Umbilical cord (tissue), 2 donors: Measurements from ENCODE around the gene KRT37. TPM values are rescaled to one million over a fixed set of nuclear protein-coding genes. Genes with fewer than 3 reads are reported as not detected.
"Not testable (repeated sequence)": the region's sequence is repeated elsewhere in the genome, so short reads cannot be mapped to it uniquely, and the experiment has no call there.

Source experiments
- DNase-seq: peaks from one replicate; pipeline ENCODE4 v3.0.0-alpha.2; 2015; ENCODE audit warnings: low spot score
- total RNA-seq: library from RNA; depleted of rRNA; stranded (reverse); fragments of >200 nt; gene quantifications from one replicate; pipeline ENCODE4 v1.2.3, GENCODE V29; 2014; ENCODE audit warnings: low replicate concordance; ENCODE audit not compliant: insufficient read depth

The KRT37 gene
- total RNA-seq, 1 donor from 2014 or later, result not detected

DNA sequence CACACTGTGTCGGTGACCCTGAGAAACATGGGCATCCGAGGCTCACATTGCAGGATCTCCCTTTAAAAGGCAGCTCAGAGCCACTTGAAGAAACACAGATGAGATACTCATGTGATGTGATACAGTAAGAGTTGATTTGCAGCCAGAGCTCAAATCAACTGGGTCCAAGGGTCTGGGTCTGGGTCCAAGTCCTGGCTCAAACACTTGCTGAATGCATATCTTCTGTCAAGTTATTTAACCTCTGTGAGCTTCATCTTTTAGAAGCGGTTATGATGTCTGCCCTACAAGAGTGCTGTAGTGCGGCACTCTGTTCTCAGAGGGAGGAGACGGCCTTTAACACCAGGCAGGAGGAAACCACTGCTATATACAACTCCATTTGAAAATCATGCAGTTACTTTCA, 10.0 kb upstream of the KRT37 start:
- DNase-seq, result peak; percentile 62

DNA sequence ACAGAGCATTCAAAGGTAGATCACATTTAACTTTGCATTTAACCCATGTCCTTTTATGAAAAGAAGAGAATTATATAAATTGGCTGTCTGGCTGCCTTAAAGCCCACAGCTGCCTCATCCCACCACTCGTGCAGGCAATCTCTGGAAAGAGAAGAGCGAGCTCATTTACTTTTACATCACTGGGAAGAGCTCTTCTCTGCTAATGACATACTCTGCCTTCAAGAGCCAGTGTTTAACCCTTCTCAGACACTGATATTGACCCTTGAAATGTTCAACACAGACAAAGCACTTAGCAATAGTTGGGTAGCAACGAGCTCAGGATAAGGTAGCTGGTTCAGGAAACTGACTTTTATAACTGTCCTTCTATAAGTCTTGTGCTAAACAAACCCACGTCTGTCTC, 9.6 kb upstream of the KRT37 start:
- no peak for DNase-seq

DNA sequence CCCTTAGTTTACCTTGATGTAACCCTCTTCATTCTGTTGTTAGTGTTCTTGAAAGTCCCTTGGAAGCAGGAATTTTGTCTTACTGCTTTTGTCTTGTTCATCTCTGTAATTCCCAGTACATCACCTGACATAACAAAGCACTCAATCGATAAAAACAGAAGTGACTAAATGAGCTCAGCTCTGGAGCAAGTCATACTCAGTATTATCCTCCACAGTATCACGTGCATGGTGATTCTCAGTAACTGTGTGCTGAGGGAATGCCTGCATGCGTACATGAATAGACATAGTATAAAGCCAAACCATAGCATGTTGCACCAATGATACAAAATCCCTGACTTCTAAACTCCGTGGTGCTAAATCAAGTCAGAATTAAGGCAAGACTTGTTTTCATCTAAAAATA, 9.2 kb upstream of the KRT37 start:
- no peak for DNase-seq

DNA sequence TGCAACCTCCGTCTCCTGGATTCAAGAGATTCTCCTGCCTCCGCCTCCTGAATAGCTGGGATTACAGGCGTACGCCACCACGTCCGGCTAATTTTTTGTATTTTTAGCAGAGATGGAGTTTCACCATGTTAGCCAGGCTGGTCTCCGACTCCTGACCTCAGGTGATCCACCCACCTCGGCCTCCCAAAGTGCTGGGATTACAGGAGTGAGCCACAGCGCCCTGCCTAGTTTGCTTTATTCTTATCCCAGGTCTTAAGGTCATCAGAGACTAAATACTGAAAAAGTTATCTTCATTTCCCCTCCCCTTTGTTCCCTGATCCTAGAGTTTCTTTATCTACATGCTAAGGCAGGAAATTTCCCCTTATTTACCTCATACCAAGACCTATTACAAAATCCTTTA, 6.0 kb upstream of the KRT37 start:
- not testable (repeated sequence) for DNase-seq

DNA sequence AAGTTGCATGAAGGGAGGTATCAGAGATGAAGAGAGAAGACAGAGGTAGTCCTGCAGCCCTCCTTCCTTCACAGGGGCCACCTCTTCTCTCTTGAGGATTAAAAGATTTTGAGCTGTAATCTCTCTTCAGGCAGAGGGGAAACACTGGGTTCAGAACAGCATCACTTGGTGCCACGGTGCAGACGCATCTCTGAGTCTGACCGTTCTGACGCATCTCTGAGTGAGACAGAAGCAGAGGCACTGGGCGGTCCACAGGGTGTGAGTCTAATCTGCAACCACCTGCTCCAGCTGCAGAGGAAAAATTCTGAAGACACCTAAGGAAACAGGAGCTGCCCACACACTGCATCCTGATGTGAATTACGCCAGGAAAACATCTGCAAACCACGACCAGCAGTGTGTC, 5.3 kb upstream of the KRT37 start:
- no peak for DNase-seq

DNA sequence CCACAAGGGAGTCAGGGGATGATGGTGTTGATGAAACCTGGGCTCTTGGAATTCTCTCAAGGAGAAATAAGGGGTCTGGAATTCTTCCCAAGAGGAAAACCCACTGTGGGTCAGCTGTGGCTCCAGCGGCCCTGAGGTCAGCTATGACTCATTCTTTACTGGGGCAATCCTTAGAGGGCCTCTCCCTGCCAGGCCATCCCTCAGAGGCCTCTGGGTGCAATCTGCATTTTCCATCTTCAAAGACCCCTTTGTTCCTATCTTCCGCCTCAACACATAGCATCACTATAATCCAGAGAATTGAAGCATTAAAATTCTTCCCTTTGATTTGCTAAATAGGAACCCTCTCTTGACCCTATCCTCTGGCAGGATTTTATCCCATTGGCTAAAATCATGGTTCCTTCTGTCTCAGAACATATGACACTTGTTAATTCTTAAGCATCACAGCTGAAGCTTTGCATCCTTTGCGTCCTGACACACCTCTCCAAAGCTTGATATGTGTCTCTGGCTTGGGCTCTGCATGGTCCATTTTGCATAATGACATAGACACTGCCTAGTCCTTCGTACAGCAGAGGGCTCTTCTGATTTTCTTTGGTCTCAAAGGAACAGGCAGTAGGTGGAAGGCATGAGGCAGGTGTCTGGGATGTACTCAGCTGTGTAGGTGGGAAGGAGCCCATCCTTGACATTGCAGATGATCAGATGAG, 4.4 kb upstream of the KRT37 start:
- no peak for DNase-seq

DNA sequence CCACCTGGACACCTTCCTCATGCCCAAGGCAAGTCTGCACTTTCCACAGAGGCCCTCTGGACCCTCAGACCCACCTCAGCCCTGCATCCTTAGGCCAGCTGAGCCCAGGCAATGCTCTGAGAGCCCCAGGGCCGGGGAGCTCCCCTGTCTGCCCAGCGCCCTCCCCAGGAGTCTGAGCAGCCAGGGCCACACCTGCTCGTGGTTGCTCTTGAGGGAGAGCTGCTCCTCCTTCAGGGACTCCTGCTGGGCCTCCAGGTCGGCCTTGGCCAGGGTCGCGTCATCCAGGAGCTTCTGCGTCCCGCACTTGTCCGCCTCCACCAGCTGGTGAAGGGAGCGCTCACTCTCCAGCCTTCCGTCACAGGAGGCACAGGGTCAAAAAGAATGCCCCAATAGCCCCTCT, 1.8 kb downstream of the KRT37 start:
- not testable (repeated sequence) for DNase-seq

DNA sequence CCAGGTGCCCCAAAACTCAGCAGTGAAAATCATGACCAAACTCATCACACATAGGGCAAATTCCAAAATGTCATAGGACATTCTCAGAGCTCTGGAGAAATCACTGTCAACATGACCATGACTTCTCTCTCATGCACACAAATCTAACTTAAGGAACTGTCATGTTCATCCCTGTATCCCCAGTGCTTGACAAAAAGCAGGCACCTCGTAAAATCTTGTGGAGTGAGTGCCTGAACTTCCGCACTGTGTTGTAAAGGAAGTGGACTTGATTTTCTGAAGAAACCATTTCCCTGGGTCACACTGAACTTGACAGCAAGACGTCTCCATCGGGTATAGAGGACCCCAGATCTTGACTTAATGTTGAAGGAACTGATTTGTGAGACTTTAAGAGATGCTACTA, 2.8 kb downstream of the KRT37 start:
- DNase-seq, result peak; percentile 86

DNA sequence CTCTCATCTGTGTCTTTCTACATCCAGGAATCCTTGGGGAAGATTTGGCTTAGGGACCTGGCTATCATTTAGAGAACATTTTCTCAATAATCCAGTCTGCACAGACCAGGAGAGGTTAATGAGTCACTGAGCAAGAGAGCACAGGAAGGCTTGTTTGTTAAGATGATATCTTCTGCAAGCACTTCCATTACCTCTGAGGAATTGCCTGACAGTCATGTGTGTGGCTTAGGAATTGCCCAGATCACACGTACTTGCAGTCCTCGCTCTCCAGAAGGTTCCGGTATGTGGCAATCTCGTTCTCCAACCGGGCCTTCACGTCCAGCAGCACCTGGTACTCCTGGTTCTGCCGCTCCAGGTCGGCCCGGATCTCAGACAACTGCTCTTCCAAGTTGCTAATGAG, 3.3 kb downstream of the KRT37 start:
- peak; percentile 47 for DNase-seq

DNA sequence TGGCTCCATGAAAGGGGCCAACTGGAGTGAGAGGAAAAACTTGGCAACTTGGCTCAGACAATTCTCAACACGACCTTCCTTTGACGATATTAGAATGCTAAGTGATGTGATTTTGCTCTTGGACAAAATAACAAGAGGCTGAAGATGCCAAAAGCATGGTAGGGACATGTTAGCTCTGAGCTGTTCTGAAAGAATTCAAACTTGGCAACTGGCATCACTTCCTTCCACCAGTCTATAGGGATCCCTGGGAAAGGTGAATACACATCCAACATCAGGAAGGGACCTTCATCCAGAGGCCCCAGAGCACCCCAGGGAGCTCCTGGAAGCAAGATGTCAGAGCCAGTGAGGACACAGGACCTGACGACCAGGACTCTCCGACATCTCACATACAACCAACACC, 4.3 kb downstream of the KRT37 start:
- no peak for DNase-seq

DNA sequence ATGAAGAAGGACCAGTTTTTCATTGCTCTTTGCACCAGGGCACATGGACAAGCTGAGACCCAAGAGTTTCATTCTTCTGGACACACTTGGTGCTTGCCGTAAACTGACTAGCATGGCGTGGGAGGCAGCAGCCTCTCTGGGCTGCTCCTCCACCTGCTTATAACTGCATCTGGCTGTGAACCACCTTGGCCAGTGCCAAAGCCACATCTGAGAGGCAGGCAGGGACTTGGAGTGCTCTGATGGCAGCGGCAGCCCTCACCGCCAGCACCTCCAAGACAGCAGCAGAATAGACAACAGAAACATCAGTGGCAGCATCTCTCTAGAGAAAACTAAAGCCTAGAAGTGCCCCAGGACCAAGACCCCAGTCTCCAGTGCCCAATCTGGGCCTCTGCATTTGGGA, 4.7 kb downstream of the KRT37 start:
- no peak for DNase-seq

DNA sequence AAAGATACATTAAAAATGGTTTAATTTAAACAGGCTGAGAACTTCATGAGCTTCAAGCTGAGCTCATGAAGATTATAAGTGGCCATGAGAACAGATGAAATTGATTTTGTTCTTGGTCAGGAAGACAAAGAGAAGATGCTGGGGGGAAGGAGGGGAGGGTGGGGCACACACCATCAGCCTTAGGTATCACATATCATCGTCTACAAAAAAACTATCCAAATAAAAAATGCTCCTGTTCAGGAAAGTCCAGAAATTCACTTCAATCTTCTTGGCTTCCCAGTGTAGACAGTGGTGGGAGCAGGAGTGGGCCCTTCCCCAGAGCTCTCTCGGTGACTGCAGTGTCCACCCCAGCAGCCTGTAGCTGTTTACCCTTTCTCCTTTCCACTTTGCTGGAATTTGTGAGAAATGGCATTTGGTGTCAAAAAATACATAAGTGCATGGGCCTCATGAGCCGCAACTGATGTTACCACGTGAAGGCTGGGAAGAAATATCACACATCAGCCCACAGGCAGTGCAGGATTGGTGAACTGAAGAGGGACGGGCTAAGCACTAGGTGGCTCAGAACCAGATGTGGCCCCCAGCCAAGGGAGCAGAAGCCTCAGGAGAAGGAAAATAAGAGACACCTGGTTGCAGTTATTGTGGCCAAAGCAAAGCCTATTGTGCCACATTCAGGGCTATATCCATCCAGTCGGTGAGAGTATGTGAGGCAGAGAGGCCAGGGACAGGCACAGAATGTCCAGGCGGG, 6.1 kb downstream of the KRT37 start:
- DNase-seq, result no peak

DNA sequence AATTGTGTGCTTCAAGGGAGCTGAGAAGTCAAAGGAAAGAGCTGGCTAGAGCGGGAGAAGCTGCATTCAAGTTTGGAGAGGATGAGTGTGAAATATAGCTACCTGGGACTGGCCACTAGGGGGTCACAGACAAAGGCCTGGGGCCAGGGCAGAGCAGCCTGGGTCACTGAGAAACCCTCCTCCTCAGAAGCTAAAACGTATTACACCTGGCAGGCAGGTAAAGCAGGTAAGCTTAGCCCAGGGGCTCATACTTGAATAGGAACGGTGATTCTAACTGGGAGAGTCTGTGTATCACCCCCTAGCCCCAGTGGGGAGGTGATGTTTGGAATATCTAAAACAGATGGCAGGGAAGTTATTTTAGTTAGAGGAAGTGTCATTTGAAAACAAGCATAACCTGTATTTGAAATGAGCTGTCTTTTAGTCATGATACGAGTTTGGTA, 6.8 kb downstream of the KRT37 start:
- no peak for DNase-seq

DNA sequence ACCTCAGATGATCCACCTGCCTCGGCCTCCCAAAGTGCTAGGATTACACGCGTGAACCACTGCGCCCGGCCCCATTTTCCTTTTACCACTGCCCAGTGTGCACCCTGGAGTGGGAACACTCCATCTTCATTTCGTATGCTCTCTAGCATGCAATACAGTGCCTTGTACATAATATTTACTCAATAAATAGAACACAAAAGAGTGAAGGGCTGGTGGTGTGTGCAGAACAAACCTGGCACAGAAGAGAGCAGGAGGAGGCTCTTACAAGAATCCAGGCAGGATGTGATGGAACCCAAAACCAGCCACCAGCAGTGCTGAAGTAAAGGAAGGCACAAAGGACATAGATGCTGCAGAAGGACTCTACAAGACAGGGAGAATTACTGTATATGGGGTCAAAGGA, 7.3 kb downstream of the KRT37 start:
- DNase-seq, result no peak

DNA sequence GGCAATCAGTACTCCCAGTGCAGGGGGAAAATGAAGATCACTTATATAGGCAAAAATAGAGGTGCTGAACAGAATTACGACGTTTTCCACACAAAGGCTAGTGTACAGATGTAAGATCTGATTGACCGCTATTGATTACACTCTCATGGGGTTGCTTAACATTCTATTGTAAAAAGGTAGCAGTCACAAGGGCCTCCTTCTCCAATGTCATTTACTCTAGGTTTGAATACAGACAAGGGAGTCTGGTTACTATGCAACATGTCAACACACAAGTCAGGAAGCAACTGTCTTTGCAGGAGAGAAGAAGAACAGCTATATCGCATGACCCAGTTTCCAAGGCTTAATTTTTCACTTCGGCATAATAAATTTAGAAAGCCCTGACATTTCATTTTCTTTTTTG, 7.9 kb downstream of the KRT37 start:
- no peak for DNase-seq

DNA sequence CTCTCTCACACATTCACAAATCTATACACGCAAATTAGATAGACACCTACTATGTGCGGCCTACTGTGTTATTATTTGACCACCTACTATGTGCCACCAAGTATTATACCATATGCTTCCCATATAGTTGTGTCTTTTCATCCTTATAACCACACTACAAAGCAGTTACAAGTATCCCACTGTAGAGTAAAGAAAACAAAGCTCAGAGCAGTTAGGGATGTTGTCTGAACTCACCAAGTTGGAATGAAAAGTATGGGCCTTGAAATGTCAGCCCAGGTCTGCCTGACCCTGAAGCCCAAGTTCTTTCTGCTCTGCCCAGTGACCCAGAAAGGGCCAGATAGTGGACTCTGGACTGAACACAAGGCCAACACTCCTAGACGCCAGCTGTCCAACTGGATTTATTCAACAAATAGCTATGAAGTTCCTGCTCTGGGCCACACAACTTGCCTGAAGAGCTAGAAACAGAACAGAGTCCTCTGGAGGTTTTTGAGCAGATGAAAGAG, 8.5 kb downstream of the KRT37 start:
- no peak for DNase-seq

DNA sequence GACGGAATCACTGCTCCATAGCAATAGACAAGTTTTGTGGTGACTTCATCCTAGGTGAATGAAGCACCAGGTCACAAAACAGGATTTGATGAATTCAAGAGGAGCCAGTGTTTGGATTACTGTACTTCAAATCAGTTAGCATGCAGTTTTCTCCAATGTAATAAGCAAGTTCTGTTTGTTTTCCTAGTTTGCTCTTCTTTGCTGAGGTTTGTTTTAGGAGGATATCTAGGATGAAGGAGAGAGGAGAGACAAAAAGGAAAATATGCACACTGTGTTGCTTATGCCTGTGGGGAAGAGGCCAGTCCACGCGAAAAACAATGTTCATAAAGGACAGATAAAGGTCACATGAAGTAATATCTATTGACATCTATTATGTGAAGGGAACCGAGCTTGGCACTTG, 9.0 kb downstream of the KRT37 start:
- no peak for DNase-seq

DNA sequence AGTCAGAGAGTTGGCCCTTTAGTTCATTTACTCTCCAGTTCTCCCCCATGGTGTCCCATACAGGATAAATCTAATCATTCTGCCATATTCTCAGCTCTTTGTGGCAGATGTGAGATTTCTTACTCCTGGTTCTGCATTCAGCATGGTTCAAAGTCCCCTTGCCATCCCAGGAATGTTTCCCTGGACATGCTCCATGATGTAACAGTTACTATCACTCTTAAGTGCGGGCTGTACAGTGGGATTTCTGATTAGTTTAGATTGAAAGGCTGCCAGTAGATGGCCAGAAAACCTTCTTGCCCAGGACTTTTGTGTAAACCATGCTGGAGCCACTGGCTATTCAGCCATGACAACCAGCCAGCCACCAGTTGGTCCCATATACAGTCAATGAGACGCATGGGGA, 10.4 kb downstream of the KRT37 start:
- no peak for DNase-seq

DNA sequence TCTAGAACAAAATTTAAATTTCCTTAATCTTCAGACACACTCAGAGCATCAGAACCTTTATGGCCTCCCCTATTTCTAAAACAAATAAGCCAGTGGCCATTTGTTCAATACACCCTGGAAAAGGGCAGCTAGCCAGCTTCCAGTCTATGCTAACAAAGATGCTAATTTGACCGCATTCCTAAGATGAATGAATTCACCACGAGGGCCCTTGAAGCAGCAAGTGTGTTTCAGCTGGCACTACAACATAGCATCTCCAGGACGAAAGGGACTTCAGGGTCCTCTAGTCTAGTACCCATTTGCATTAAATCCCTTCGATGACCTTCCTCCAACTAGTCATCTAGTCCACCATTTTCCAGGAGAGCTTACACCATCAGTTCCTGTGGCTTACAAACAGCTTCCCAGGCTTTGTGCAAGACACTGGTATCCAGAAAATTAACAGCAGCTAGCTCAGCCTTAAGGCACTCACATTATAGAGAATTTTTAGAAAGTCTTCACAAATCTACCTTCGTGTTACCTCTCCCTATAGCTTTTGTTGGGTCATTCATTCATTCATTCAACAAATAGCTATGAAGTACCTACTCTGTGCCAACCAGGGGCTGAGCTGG, 10.9 kb downstream of the KRT37 start:
- no peak for DNase-seq

DNA sequence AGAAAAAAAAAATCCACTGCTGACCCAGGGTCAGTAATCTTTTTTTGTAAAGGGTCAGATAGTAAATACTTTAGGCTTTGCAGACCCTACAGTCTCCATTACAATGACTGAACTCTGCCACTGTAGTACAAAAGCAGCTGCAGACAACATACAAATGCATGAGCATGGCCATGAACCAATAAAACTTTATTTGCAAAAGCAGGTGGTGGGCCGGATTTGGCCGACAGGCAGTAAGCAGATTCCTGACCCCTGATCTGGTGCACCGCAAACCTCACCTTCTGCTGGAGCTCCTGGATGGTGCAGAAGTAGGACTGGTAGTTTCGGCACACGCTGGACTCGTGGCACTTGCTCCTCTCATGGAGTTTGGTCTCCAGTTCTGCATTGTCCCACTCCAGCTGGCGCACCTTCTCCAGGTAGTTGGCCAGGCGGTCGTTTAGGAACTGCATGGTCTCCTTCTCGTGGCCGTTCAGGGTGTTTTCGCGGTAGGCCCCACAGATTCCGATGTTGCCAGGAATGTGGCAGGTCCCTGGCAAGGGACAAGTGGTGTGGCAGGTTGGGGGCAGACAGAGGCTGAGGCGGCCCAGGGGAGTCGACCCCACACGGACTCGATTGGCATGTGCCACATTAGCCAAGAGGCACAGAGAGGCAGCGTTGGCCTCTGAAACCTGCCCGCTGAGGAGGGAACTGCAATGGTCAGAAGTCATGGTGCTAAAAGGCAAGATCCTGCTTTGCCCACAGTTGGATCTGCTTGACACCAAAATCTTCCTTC, 13.1 kb downstream of the KRT37 start:
- no peak for DNase-seq

DNA sequence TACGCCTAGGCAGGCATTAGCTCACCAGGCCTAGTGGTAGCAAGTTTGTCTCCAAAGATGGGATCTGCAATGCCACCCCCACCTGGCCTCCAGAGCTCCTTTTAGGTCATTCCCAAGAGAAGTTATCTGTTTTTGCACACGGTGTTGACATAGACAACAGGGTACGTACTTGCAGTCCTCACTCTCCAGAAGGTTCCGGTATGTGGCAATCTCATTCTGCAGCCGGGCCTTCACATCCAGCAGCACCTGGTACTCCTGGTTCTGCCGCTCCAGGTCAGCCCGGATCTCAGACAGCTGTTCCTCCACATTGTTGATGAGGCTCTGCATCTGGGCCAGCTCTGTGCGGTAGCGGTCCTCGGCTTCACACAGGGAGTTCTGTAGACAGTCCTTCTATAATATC, 17.2 kb downstream of the KRT37 start:
- DNase-seq, result no peak

DNA sequence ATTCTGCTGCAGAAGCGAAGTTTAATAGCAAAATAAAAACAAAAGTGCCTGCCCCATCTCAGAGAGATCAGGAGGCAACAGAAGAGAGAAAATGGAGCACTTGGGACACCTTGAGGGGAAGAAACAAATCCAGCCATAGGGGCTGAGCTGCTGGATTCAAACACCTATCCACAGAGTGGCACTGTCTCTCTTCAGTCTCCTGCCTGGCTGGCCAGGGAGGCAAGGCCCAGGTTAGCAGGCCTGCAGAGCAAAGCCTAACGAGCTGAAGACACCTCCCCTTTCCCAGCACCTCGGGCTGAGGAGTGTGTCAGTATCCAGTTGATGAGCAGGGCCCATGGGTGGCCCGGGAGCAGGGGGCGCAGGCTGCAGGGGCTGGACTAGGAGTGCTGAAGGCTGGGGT, 18.2 kb downstream of the KRT37 start:
- no peak for DNase-seq
